GM23338 (cell line): ENCODE results near the gene CRABP1. TPM values are rescaled to one million over a fixed set of nuclear protein-coding genes. Genes with fewer than 3 reads are reported as not detected.
A peak's percentile ranks its signal among the peaks of the same experiment; 100 is the strongest.

Experiments used
- ATAC-seq: fragments of 200-7000 bp; cut with Tn5 transposase; 3 replicates; pipeline ENCODE4 v1.9.1; 2020
- DNase-seq: peaks from one replicate; pipeline ENCODE4 v3.0.0-alpha.2; 2015; ENCODE audit warnings: low spot score
- H2AFZ ChIP-seq: fragments of 200-600 bp; sonication (generic); 2 replicates; pipeline ENCODE4 v1.8.0; 2016; ENCODE audit warnings: antibody characterized with exemption, mild to moderate bottlenecking, moderate library complexity
- H3F3A ChIP-seq: fragments of 200-600 bp; sonication (generic); replicated peaks from 2 replicates; pipeline ENCODE4 v1.8.0; 2017; ENCODE audit warnings: antibody characterized with exemption, mixed run types, low read depth
- H3K27ac ChIP-seq: fragments of 200-600 bp; sonication (generic); 2 replicates; pipeline ENCODE4 v1.6.1; 2016; ENCODE audit warnings: low read depth
- H3K27me3 ChIP-seq: fragments of 200-600 bp; sonication (generic); 2 replicates; pipeline ENCODE4 v1.8.0; 2016; ENCODE audit warnings: mild to moderate bottlenecking, mixed run types, moderate library complexity; ENCODE audit not compliant: insufficient read depth
- H3K36me3 ChIP-seq: fragments of 200-600 bp; sonication (generic); 2 replicates; pipeline ENCODE4 v1.8.0; 2016; ENCODE audit warnings: mild to moderate bottlenecking; ENCODE audit not compliant: insufficient read depth
- H3K4me1 ChIP-seq: fragments of 200-600 bp; sonication (generic); 2 replicates; pipeline ENCODE4 v1.8.0; 2016; ENCODE audit warnings: mild to moderate bottlenecking, moderate library complexity; ENCODE audit not compliant: insufficient read depth
- H3K4me2 ChIP-seq: fragments of 200-600 bp; sonication (generic); 2 replicates; pipeline ENCODE4 v1.7.1; 2017; ENCODE audit warnings: mixed run types
- H3K4me3 ChIP-seq: fragments of 200-600 bp; sonication (generic); 2 replicates; pipeline ENCODE4 v1.6.1; 2016; ENCODE audit warnings: mixed run types
- H3K79me2 ChIP-seq: fragments of 200-600 bp; sonication (generic); replicated peaks from 2 replicates; pipeline ENCODE4 v1.8.0; 2017; ENCODE audit warnings: mild to moderate bottlenecking; ENCODE audit not compliant: insufficient read depth
- H3K9me2 ChIP-seq: fragments of 200-600 bp; sonication (generic); 2 replicates; pipeline ENCODE4 v1.8.0; 2017; ENCODE audit not compliant: insufficient read depth
- H4K20me1 ChIP-seq: fragments of 200-600 bp; sonication (generic); replicated peaks from 2 replicates; pipeline ENCODE4 v1.8.0; 2017; ENCODE audit warnings: mild to moderate bottlenecking; ENCODE audit not compliant: insufficient read depth
- H3K27ac Mint-ChIP-seq: 2 replicates; pipeline ENCODE4 v1.8.0; 2020; ENCODE audit warnings: inconsistent platforms, mild to moderate bottlenecking, moderate library complexity, mixed read lengths
- H3K27me3 Mint-ChIP-seq: 3 replicates; pipeline ENCODE4 v1.8.0; 2022; ENCODE audit warnings: low read depth, mild to moderate bottlenecking, moderate library complexity, mixed read lengths, inconsistent platforms; ENCODE audit not compliant: insufficient read depth, poor library complexity
- H3K36me3 Mint-ChIP-seq: 3 replicates; pipeline ENCODE4 v1.8.0; 2021; ENCODE audit warnings: low read depth, mild to moderate bottlenecking, inconsistent platforms, moderate library complexity, mixed read lengths
- H3K4me1 Mint-ChIP-seq: 3 replicates; pipeline ENCODE4 v1.8.0; 2020; ENCODE audit warnings: mild to moderate bottlenecking, inconsistent platforms, mixed read lengths
- H3K4me3 Mint-ChIP-seq: 3 replicates; pipeline ENCODE4 v1.8.0; 2021; ENCODE audit warnings: moderate library complexity, mild to moderate bottlenecking, inconsistent platforms, mixed read lengths
- H3K9me3 Mint-ChIP-seq: 3 replicates; pipeline ENCODE4 v1.8.0; 2020; ENCODE audit warnings: moderate library complexity, mild to moderate bottlenecking, inconsistent platforms, mixed read lengths
- polyA plus RNA-seq: library from polyadenylated mRNA; unstranded; fragments of >200 nt; fragmentation: Nextera tagmentation; extraction: Ambion mirVana; gene quantifications from 2 replicates; pipeline ENCODE4 v1.2.1, GENCODE V29; 2016
- total RNA-seq: library from RNA; depleted of rRNA; stranded (reverse); fragments of >200 nt; shearing (Covaris generic); gene quantifications from 2 replicates; pipeline ENCODE4 v1.2.3, GENCODE V29; 2014
- TF ChIP-seq, protein P1 (sequence below): fragments of 250-450 bp; sonication (Bioruptor Pico); IDR thresholded peaks from 2 replicates; pipeline ENCODE4 v1.5.0; 2020; ENCODE audit warnings: mild to moderate bottlenecking, moderate library complexity
- TF ChIP-seq, protein P2 (sequence below): IDR thresholded peaks from one replicate; pipeline ENCODE4 v1.6.1; 2018; ENCODE audit warnings: antibody characterized with exemption; ENCODE audit not compliant: unreplicated experiment

The CRABP1 gene
- total and polyA plus RNA-seq, 2 experiments from 2014 or later: 156 to 522 TPM

- 0 out of 2 replicates have a peak overlapping the region, but pooled peaks have one; percentile 44 for H3K4me2 ChIP-seq
- TF ChIP-seq, protein P1, sequence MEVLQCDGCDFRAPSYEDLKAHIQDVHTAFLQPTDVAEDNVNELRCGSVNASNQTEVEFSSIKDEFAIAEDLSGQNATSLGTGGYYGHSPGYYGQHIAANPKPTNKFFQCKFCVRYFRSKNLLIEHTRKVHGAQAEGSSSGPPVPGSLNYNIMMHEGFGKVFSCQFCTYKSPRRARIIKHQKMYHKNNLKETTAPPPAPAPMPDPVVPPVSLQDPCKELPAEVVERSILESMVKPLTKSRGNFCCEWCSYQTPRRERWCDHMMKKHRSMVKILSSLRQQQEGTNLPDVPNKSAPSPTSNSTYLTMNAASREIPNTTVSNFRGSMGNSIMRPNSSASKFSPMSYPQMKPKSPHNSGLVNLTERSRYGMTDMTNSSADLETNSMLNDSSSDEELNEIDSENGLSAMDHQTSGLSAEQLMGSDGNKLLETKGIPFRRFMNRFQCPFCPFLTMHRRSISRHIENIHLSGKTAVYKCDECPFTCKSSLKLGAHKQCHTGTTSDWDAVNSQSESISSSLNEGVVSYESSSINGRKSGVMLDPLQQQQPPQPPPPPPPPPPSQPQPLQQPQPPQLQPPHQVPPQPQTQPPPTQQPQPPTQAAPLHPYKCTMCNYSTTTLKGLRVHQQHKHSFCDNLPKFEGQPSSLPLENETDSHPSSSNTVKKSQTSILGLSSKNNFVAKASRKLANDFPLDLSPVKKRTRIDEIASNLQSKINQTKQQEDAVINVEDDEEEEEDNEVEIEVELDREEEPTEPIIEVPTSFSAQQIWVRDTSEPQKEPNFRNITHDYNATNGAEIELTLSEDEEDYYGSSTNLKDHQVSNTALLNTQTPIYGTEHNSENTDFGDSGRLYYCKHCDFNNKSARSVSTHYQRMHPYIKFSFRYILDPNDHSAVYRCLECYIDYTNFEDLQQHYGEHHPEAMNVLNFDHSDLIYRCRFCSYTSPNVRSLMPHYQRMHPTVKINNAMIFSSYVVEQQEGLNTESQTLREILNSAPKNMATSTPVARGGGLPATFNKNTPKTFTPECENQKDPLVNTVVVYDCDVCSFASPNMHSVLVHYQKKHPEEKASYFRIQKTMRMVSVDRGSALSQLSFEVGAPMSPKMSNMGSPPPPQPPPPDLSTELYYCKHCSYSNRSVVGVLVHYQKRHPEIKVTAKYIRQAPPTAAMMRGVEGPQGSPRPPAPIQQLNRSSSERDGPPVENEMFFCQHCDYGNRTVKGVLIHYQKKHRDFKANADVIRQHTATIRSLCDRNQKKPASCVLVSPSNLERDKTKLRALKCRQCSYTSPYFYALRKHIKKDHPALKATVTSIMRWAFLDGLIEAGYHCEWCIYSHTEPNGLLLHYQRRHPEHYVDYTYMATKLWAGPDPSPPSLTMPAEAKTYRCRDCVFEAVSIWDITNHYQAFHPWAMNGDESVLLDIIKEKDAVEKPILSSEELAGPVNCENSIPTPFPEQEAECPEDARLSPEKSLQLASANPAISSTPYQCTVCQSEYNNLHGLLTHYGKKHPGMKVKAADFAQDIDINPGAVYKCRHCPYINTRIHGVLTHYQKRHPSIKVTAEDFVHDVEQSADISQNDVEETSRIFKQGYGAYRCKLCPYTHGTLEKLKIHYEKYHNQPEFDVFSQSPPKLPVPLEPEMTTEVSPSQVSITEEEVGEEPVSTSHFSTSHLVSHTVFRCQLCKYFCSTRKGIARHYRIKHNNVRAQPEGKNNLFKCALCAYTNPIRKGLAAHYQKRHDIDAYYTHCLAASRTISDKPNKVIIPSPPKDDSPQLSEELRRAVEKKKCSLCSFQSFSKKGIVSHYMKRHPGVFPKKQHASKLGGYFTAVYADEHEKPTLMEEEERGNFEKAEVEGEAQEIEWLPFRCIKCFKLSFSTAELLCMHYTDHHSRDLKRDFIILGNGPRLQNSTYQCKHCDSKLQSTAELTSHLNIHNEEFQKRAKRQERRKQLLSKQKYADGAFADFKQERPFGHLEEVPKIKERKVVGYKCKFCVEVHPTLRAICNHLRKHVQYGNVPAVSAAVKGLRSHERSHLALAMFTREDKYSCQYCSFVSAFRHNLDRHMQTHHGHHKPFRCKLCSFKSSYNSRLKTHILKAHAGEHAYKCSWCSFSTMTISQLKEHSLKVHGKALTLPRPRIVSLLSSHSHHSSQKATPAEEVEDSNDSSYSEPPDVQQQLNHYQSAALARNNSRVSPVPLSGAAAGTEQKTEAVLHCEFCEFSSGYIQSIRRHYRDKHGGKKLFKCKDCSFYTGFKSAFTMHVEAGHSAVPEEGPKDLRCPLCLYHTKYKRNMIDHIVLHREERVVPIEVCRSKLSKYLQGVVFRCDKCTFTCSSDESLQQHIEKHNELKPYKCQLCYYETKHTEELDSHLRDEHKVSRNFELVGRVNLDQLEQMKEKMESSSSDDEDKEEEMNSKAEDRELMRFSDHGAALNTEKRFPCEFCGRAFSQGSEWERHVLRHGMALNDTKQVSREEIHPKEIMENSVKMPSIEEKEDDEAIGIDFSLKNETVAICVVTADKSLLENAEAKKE (CRISPR knock-in tag): peak; percentile 67; the same call in 1 of the 2 replicates
- TF ChIP-seq, protein P2, sequence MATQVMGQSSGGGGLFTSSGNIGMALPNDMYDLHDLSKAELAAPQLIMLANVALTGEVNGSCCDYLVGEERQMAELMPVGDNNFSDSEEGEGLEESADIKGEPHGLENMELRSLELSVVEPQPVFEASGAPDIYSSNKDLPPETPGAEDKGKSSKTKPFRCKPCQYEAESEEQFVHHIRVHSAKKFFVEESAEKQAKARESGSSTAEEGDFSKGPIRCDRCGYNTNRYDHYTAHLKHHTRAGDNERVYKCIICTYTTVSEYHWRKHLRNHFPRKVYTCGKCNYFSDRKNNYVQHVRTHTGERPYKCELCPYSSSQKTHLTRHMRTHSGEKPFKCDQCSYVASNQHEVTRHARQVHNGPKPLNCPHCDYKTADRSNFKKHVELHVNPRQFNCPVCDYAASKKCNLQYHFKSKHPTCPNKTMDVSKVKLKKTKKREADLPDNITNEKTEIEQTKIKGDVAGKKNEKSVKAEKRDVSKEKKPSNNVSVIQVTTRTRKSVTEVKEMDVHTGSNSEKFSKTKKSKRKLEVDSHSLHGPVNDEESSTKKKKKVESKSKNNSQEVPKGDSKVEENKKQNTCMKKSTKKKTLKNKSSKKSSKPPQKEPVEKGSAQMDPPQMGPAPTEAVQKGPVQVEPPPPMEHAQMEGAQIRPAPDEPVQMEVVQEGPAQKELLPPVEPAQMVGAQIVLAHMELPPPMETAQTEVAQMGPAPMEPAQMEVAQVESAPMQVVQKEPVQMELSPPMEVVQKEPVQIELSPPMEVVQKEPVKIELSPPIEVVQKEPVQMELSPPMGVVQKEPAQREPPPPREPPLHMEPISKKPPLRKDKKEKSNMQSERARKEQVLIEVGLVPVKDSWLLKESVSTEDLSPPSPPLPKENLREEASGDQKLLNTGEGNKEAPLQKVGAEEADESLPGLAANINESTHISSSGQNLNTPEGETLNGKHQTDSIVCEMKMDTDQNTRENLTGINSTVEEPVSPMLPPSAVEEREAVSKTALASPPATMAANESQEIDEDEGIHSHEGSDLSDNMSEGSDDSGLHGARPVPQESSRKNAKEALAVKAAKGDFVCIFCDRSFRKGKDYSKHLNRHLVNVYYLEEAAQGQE: no peak
Observed at GRCh38 chr15:78394981-78395616, 54.9 kb downstream of the CRABP1 start.

More at GRCh38 chr15:78394981-78395616, 54.9 kb downstream of the CRABP1 start:
- peaks cover 1% of the 10 kb centered on the region for H3K27me3 Mint-ChIP-seq
- Histone ChIP-seq H3K27me3 (no peaks in the 10 kb centered on the region), H3K79me2 (no peaks in the 10 kb centered on the region), H2AFZ (peak overlapping the region; percentile 86), H3K4me1 (peaks cover 16% of the 10 kb centered on the region), H3K27ac (no peak overlapping the region), H3K4me3 (no peak overlapping the region), H3K36me3 (no peaks in the 10 kb centered on the region), H3K9me2 (0 out of 2 replicates have a peak, but pooled peaks cover 3% of the 10 kb centered on the region), H3F3A (no peaks in the 10 kb centered on the region), H4K20me1 (no peaks in the 10 kb centered on the region)
- no peaks in the 10 kb centered on the region; the same call in 2 of the 3 replicates for H3K9me3 Mint-ChIP-seq
- peak overlapping the region; percentile 80; the same call in 1 of the 2 replicates for H3K27ac Mint-ChIP-seq
- H3K4me3 Mint-ChIP-seq: no peak overlapping the region; the same call in 2 of the 3 replicates
- ATAC-seq: peak; percentile 88
- H3K36me3 Mint-ChIP-seq: no peaks in the 10 kb centered on the region
- H3K4me1 Mint-ChIP-seq: peaks cover 44% of the 10 kb centered on the region
- DNase-seq: peak; percentile 57
